Measurements from ENCODE around the gene CDH2.

CDH2 gene

DNA sequence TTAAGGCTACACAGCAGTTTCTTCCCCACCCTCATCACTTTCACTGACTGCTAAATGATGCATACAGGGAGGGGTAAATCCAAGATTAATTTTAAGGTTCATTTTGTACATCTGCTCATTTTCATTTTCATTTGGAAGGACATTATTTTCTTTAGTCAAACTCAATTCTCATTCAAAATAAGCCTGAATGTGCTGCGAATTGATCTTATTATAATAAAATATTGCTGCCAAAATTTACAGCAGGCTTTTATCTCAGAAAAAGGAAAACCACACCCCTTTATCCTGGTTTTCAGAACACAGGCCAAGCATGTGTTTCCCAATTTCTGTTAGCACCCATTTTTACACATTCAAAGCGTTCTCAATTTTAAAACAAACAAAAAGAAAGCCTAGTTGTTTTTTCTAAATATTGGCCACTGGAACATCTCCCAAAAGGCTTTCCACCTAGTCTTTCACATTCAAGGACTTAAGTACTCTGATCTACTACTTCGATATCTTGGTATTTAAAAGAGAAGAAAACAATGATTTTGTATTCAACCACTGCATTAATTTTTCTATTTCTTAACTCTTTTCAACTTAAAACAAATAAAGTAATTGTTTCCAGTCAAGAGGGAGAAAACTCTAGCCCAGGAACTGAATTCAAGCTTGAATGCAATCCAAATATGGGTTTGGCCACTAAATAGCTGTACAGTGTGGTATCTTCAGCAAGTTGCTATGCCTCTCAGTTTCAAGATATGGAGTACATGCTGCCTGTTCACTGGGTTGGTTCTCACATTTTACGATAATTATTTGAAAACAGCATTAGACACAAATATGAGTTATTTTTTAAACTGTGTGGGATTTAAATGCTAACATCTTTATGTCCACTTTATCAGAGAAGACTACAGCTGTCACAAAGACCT is 52.5 kb downstream of the CDH2 start:
- H3K4me3 ChIP-seq (ENCODE audit: low read length) = no peak overlapping the region
- no peaks in the 10 kb centered on the region for H3K27me3 ChIP-seq (ENCODE audit: control insufficient read depth, insufficient read depth, low read length)
- peaks cover 41% of the 10 kb centered on the region for H3K4me1 ChIP-seq (ENCODE audit: control insufficient read depth, insufficient read depth, low read length)
- no peaks in the 10 kb centered on the region for H3K9me3 ChIP-seq (replicated peaks; ENCODE audit: low read length)
- peak overlapping the region; percentile 59 for H3K4me2 ChIP-seq (ENCODE audit: low read length)
- no peaks in the 10 kb centered on the region for H3K36me3 ChIP-seq (ENCODE audit: insufficient read depth, low read length)
- H3K9ac ChIP-seq (ENCODE audit: low read depth, low read length) = peak overlapping the region; percentile 26

DNA sequence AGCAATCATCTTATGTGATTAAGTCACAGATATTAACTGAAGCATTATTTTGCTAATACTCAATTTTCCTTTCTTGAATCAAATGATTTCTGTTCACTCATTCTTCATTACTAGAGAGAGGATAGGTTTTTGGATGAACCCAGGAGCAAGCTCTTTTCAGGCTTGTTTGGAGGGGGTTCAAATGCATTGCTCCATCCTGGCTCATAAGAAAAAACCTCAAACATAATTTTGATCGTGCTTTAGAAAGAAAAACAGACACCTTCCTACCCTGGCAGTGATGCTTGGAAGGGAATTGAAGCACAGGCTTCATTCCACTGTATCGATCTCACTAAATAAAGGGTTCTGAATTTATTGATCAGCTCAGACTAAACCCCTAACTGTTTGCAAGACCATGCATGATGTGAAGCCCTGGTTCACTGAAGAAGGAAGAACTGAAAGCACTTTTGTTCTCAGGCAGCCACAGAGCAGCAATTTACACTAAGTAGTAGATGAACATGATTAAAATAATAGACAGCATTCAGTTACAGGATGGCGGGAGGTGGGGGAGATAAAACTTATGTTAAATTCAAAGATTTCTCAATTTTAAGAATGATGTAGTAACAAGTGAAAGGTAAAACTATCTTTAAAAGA is 53.4 kb downstream of the CDH2 start:
- Histone ChIP-seq H3K36me3 (ENCODE audit: insufficient read depth, low read length) (no peaks in the 10 kb centered on the region), H3K4me3 (ENCODE audit: low read length) (no peak overlapping the region), H3K4me1 (ENCODE audit: control insufficient read depth, insufficient read depth, low read length) (peaks cover 42% of the 10 kb centered on the region), H3K27me3 (ENCODE audit: control insufficient read depth, insufficient read depth, low read length) (no peaks in the 10 kb centered on the region), H3K9me3 (replicated peaks; ENCODE audit: low read length) (no peaks in the 10 kb centered on the region), H3K4me2 (ENCODE audit: low read length) (peak overlapping the region; percentile 59), H3K9ac (ENCODE audit: low read depth, low read length) (peak overlapping the region; percentile 1)

DNA sequence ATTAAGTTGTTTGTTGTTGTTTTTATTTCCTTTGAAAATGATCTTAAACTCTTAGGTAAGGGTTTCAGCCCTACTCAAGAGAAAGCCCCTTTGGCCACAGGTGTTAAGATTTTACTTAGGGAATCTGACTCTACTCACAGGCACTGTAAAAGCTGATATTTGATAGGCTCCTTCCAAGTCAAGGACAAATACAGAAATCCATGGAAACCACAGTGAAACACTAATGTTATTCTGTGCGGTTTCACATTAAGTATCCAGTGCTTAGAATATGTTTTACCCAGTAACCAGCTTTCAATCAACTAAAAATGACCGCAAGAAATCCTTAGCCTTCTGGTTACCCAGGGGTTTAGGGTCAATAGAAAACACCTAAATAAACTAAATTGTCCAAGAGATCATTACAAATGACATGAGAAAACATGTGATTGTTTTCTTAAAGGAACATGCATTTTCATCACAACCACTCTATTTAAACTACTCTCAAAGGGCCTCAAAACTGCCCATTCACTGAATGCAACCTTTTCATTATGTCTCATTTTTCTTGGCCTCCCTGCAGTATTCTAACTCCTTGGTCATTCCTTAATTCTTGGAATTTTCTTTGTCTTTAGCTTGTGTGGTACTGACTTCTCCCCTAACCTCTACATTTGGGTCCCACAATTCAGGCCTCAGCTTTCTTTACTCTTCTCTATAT is 56.0 kb downstream of the CDH2 start:
- Histone ChIP-seq H3K4me3 (ENCODE audit: low read length) (no peak overlapping the region), H3K4me1 (ENCODE audit: control insufficient read depth, insufficient read depth, low read length) (peaks cover 50% of the 10 kb centered on the region), H3K9ac (ENCODE audit: low read depth, low read length) (no peak overlapping the region), H3K27me3 (ENCODE audit: control insufficient read depth, insufficient read depth, low read length) (no peaks in the 10 kb centered on the region), H3K4me2 (ENCODE audit: low read length) (no peak overlapping the region), H3K9me3 (replicated peaks; ENCODE audit: low read length) (no peaks in the 10 kb centered on the region), H3K36me3 (ENCODE audit: insufficient read depth, low read length) (no peaks in the 10 kb centered on the region)

DNA sequence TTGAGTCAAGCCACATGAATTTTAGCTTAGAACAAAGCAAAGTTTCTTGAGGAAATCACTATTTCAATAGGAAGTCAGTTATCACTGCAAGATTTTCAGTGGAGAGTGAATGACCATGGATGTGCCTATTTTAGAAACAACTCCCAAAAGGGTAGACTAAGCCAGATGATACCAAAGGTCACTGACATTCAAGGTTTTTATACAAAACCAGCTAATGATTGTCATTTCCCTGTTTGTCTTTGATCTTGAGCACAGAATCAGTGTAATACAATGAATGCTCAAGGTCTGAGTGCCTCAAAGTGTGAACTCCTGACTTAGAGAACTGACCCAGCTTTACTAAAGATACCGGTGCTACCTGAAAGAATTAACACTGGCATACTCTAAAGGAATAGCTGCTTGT is 60.5 kb downstream of the CDH2 start:
- Histone ChIP-seq H3K27me3 (ENCODE audit: control insufficient read depth, insufficient read depth, low read length) (no peaks in the 10 kb centered on the region), H3K9ac (ENCODE audit: low read depth, low read length) (peak overlapping the region; percentile 2), H3K36me3 (ENCODE audit: insufficient read depth, low read length) (no peaks in the 10 kb centered on the region), H3K4me2 (ENCODE audit: low read length) (no peak overlapping the region), H3K4me1 (ENCODE audit: control insufficient read depth, insufficient read depth, low read length) (peaks cover 70% of the 10 kb centered on the region), H3K9me3 (replicated peaks; ENCODE audit: low read length) (no peaks in the 10 kb centered on the region), H3K4me3 (ENCODE audit: low read length) (no peak overlapping the region)

DNA sequence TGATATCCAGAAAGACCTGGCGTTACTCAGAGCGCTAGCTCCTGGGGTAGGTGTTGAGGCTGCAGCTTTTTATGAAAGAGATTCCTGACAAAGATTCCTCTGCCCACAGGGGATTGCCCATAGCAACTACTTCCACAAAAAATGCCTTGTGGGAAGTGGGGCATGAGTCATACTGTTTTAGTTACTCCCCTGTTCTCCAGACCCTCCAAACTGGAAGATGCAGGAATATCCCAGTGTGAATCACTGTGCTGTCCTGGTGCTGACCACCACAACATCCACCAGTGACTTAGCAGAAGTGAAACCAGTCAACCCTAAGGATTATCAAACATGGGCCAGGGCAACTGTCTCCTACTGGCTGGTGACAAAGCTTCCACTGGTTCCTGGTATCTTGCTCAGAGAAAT is 61.8 kb downstream of the CDH2 start:
- H3K9ac ChIP-seq (ENCODE audit: low read depth, low read length) = peak overlapping the region; percentile 76
- H3K9me3 ChIP-seq (replicated peaks; ENCODE audit: low read length) = no peaks in the 10 kb centered on the region
- H3K4me2 ChIP-seq (ENCODE audit: low read length) = peak overlapping the region; percentile 72
- H3K4me1 ChIP-seq (ENCODE audit: control insufficient read depth, insufficient read depth, low read length) = peaks cover 80% of the 10 kb centered on the region
- peak overlapping the region; percentile 27 for H3K4me3 ChIP-seq (ENCODE audit: low read length)
- H3K27me3 ChIP-seq (ENCODE audit: control insufficient read depth, insufficient read depth, low read length) = no peaks in the 10 kb centered on the region
- H3K36me3 ChIP-seq (ENCODE audit: insufficient read depth, low read length) = no peaks in the 10 kb centered on the region

DNA sequence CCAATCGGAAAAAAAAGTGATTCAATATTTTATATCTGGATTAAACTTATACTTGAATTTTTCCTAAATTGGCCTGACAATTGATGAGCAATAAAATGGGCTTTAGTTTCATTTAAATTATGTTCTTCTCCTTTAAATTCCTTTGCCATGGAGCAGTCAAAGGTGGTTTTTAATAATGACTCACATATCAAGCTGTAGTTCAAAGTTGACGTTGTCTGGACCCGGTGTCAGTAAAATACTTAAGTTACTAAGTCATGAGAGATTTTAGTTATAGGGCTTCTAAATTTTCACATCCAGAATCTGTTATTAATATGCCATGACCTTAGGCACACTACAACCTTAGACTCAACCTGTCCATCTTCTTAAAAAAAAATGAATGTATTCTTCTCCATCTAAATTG is 62.5 kb downstream of the CDH2 start:
- Histone ChIP-seq H3K27me3 (ENCODE audit: control insufficient read depth, insufficient read depth, low read length) (no peaks in the 10 kb centered on the region), H3K4me2 (ENCODE audit: low read length) (peak overlapping the region; percentile 72), H3K9ac (ENCODE audit: low read depth, low read length) (peak overlapping the region; percentile 76), H3K9me3 (replicated peaks; ENCODE audit: low read length) (no peaks in the 10 kb centered on the region), H3K4me3 (ENCODE audit: low read length) (no peak overlapping the region), H3K36me3 (ENCODE audit: insufficient read depth, low read length) (no peaks in the 10 kb centered on the region), H3K4me1 (ENCODE audit: control insufficient read depth, insufficient read depth, low read length) (peaks cover 81% of the 10 kb centered on the region)

DNA sequence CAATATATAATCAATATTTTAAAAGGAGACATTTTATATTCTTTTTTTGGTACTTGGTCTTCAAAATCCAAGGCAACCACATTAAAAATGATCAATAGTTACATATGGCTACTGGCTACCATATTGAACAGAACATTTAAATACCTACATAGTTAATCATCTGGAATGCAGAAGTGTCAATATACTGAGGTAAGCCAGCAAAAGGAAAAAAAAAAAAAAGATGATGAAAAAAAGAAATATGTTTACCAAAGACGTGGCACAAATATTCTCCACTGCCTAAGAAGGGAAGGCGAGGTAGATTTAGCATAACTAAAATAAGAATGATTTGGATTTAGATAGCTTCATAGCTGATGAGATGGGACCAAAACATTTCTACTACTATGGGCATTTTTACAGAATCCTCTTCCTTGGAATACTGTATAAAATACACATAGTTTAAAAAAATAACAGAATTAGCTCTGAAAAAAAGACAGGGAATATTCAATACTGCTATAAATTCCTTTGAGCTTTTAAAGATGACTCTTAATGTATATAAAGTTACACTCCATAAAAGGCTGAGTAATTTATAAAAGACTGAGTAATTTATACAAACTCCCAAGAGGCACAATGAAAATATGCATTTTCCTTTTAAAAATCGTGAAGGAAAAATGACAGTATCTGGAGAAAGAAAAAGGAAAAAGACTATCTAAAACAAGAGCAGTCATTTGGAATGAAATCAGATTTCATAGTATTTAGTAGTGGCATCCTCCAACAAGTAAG is 63.5 kb downstream of the CDH2 start:
- Histone ChIP-seq H3K9me3 (replicated peaks; ENCODE audit: low read length) (no peaks in the 10 kb centered on the region), H3K4me1 (ENCODE audit: control insufficient read depth, insufficient read depth, low read length) (peaks cover 86% of the 10 kb centered on the region), H3K4me3 (ENCODE audit: low read length) (peak overlapping the region; percentile 37), H3K27me3 (ENCODE audit: control insufficient read depth, insufficient read depth, low read length) (no peaks in the 10 kb centered on the region), H3K36me3 (ENCODE audit: insufficient read depth, low read length) (no peaks in the 10 kb centered on the region), H3K4me2 (ENCODE audit: low read length) (peak overlapping the region; percentile 72), H3K9ac (ENCODE audit: low read depth, low read length) (peak overlapping the region; percentile 76)

DNA sequence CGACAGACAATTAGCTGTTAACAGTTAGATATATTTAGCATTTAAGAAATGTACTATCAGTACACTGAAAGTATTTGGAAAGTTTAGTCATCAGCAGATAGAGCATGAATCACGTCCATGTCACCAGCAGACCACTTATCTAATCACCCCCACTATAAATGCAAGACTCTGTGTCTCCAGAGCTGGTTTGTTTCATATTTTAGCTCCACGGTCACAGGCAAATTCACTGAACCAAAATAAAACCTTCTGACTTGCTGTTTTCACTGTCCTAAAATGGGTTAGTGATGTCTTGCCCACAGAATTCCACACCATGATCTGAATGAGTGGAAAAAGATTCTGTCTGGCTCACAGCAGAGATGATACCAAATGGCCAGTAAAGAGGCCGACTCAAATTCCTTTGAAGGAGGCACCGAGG is 64.9 kb downstream of the CDH2 start:
- Histone ChIP-seq H3K4me3 (ENCODE audit: low read length) (peak overlapping the region; percentile 41), H3K9me3 (replicated peaks; ENCODE audit: low read length) (no peaks in the 10 kb centered on the region), H3K36me3 (ENCODE audit: insufficient read depth, low read length) (no peaks in the 10 kb centered on the region), H3K4me2 (ENCODE audit: low read length) (peak overlapping the region; percentile 72), H3K4me1 (ENCODE audit: control insufficient read depth, insufficient read depth, low read length) (peaks cover 90% of the 10 kb centered on the region), H3K27me3 (ENCODE audit: control insufficient read depth, insufficient read depth, low read length) (no peaks in the 10 kb centered on the region), H3K9ac (ENCODE audit: low read depth, low read length) (peak overlapping the region; percentile 76)

DNA sequence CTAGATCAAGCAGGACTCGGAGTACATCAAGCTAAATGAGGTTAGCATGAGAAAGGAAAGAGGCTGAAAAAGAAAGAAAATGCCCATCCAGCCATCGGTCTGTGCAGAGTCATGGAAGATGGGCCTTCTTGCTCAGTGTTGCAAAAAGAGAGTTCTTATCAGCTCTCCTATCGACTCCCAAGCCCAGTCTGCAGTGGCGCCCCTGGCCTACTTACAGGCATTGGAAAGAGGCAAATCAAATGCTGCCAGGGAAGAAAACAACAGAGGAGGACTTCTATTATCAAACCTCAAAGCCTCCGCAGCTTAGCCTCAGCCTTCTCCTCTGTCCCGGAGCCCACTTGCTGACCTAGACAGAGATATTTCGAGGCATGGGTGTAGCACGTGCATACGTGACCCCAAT is 66.0 kb downstream of the CDH2 start:
- Histone ChIP-seq H3K27me3 (ENCODE audit: control insufficient read depth, insufficient read depth, low read length) (no peaks in the 10 kb centered on the region), H3K9ac (ENCODE audit: low read depth, low read length) (peak overlapping the region; percentile 37), H3K4me1 (ENCODE audit: control insufficient read depth, insufficient read depth, low read length) (peaks cover 78% of the 10 kb centered on the region), H3K36me3 (ENCODE audit: insufficient read depth, low read length) (no peaks in the 10 kb centered on the region), H3K4me3 (ENCODE audit: low read length) (no peak overlapping the region), H3K4me2 (ENCODE audit: low read length) (no peak overlapping the region), H3K9me3 (replicated peaks; ENCODE audit: low read length) (no peaks in the 10 kb centered on the region)

DNA sequence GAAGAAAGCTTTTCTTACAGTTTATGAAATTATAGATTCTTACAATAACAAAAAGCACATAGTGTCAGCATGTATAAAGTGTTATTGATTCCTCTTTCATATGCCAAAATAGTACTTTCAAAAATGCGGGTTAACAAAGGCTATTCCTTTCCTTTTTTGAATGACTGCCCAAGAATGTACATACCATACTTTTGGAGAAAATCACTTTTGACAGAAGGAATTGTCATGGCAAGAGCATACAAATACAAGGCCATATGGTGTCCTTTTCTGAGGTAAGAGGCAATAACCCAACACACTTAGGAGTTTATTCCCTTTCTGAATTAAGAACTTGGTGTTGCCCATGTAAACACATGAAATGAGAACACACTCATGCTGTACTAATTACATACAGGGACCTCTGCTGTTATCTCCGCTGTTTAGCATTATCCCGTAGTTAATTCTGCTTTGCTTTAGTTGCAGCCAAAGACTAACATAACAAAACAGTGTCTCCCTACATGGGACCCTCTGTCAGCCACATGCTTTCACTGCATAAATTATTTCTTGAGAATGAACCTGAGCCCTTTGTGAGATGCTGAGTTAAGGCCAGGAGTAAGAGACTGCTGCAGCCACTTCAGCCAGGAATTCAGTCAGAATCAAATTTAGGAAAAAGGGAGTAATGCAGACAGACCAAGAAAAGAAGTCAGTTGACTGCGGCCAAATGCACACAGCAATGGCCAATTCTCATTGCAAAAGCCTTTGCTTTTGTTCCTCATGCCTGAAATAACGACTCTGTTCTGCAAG is 67.0 kb downstream of the CDH2 start:
- Histone ChIP-seq H3K27me3 (ENCODE audit: control insufficient read depth, insufficient read depth, low read length) (no peaks in the 10 kb centered on the region), H3K4me3 (ENCODE audit: low read length) (no peak overlapping the region), H3K4me1 (ENCODE audit: control insufficient read depth, insufficient read depth, low read length) (peaks cover 69% of the 10 kb centered on the region), H3K9ac (ENCODE audit: low read depth, low read length) (no peak overlapping the region), H3K36me3 (ENCODE audit: insufficient read depth, low read length) (no peaks in the 10 kb centered on the region), H3K9me3 (replicated peaks; ENCODE audit: low read length) (no peaks in the 10 kb centered on the region), H3K4me2 (ENCODE audit: low read length) (no peak overlapping the region)

All from skeletal muscle satellite cell (primary cell).